ENCODE results near the gene MRPL10. TPM values are rescaled to one million over a fixed set of nuclear protein-coding genes. Genes with fewer than 3 reads are reported as not detected.
A peak's percentile ranks its signal among the peaks of the same experiment; 100 is the strongest.

Gene MRPL10
- total RNA-seq, 5 donors from 2014 or later (not counting 1 experiment from before 2014, with no cell fraction given) = 34.1 to 60.1 (median 41.6) TPM

DNA sequence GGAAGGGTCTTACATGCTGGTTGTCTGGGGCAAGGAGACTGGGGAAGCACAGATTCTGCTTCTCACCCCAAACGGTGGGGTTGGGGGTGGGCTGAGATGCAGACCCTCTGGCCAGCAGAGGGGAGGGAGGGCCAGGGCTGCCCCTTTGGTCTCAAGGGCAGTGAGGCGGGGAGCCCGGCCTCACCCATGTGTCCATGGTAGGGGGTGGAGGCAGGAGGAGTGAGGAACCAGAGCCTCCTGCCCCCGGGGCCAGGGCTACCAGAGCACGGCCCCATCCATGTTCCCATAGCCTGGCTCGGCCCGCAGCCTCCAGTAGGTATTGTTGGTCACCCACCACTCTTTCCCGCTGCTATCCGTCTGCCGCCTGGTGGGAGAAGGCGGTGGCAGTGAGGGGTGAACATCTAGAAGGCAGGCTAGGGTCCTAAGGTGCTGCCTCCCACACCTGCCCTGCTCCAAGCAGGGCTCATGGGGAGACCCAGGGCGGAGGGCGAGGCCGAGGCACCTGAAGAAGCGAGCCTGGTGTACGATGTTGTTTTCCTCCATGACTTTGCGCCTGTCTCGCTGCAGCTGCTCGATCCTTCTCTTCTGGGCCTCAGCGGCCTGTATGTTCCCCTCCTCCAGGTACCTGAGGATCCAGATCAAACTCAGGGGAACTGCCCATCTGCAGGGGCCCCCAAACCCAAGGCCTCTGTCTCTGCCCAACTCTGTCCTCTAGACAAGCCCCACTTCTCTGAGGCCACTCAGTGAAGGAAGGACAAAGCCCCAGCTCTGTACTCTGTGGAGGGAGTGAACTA is 23.1 kb downstream of the MRPL10 start:
- H3K9me3 ChIP-seq = no peaks in the 10 kb centered on the region
- Mint-ChIP-seq H3K36me3 (peaks cover 48% of the 10 kb centered on the region), H3K9me3 (no peaks in the 10 kb centered on the region), H3K27ac (peak overlapping the region in 1 of 2 donors; percentile 58), H3K4me3 (no peak overlapping the region), H3K4me1 (peaks cover 0 to 21% (median 9%) of the 10 kb centered on the region in 3 donors), H3K27me3 (no peaks in the 10 kb centered on the region)
- H3K4me3 ChIP-seq (ENCODE audit: control insufficient read depth in 1 of 2, extremely low read depth in 1 of 2, low read length in 1 of 2) = no peak overlapping the region
- WGBS (ENCODE audit: insufficient coverage) = 97% methylated on average over 15 of the region's 20 CpGs
- DNase-seq = peak in 1 of 35 experiments; percentile 11
- CTCF ChIA-PET = interaction anchor here in 1 of 2 donors (0.7 kb wide), 1 partner anchor 49 kb away, joined by 3 read pairs; no protein-coding TSS in a partner anchor
- H3K27ac ChIP-seq (ENCODE audit: low read length) = no peak overlapping the region
- POLR2A ChIA-PET = no interaction called here
- peaks cover 0 to 4% of the 10 kb centered on the region in 2 experiments for H3K4me1 ChIP-seq (ENCODE audit: control insufficient read depth in 1 of 2, extremely low read depth in 1 of 2, insufficient read depth in 2 of 2, low read length in 2 of 2)
- ATAC-seq (replicated peaks in 1 of 4) = no peak
- peaks cover 25 to 53% of the 10 kb centered on the region in 2 donors for H3K36me3 ChIP-seq (ENCODE audit: control insufficient read depth in 2 of 2, extremely low read depth in 1 of 2, insufficient read depth in 1 of 2, low read length in 1 of 2)
- H3K27me3 ChIP-seq (replicated peaks in 1 of 2; ENCODE audit: control insufficient read depth in 2 of 2, extremely low read depth in 1 of 2, insufficient read depth in 2 of 2, low read length in 1 of 2) = peaks cover 0 to 3% of the 10 kb centered on the region in 2 experiments

- Histone ChIP-seq H3K36me3 (ENCODE audit: control insufficient read depth in 2 of 2, extremely low read depth in 1 of 2, insufficient read depth in 1 of 2, low read length in 1 of 2) (peaks cover 17 to 45% of the 10 kb centered on the region in 2 donors), H3K9me3 (no peaks in the 10 kb centered on the region), H3K4me3 (ENCODE audit: control insufficient read depth in 1 of 2, extremely low read depth in 1 of 2, low read length in 1 of 2) (no peak overlapping the region), H3K4me1 (ENCODE audit: control insufficient read depth in 1 of 2, extremely low read depth in 1 of 2, insufficient read depth in 2 of 2, low read length in 2 of 2) (peaks cover 0 to 6% of the 10 kb centered on the region in 2 experiments), H3K27ac (ENCODE audit: low read length) (no peak overlapping the region), H3K27me3 (replicated peaks in 1 of 2; ENCODE audit: control insufficient read depth in 2 of 2, extremely low read depth in 1 of 2, insufficient read depth in 2 of 2, low read length in 1 of 2) (peaks cover 0 to 3% of the 10 kb centered on the region in 2 experiments)
- Mint-ChIP-seq H3K36me3 (peaks cover 43% of the 10 kb centered on the region), H3K27ac (no peak overlapping the region), H3K9me3 (no peaks in the 10 kb centered on the region), H3K4me1 (peaks cover 0 to 21% (median 9%) of the 10 kb centered on the region in 3 donors), H3K27me3 (no peaks in the 10 kb centered on the region), H3K4me3 (no peak overlapping the region)
- CTCF ChIA-PET = no interaction called here
- DNase-seq (peak in 1 of 35 experiments; percentile 17), ATAC-seq (replicated peaks in 1 of 4) (no peak)
- POLR2A ChIA-PET = no interaction called here
- WGBS (ENCODE audit: insufficient coverage) = 100% methylated on average over 6 of the region's 11 CpGs
Measured at GRCh38 chr17:47807421-47807820, 23.9 kb downstream of the MRPL10 start.

- CTCF ChIA-PET = no interaction called here
- peaks cover 0 to 20% (median 9%) of the 10 kb centered on the region in 3 donors for H3K4me1 Mint-ChIP-seq
- H3K4me3 ChIP-seq (ENCODE audit: control insufficient read depth in 1 of 2, extremely low read depth in 1 of 2, low read length in 1 of 2) = no peak overlapping the region
- 98% methylated on average over 9 of the region's 9 CpGs for WGBS (ENCODE audit: insufficient coverage)
- peaks cover 0 to 3% of the 10 kb centered on the region in 2 experiments for H3K27me3 ChIP-seq (replicated peaks in 1 of 2; ENCODE audit: control insufficient read depth in 2 of 2, extremely low read depth in 1 of 2, insufficient read depth in 2 of 2, low read length in 1 of 2)
- H3K4me3 Mint-ChIP-seq = no peak overlapping the region
- no peak for DNase-seq
- no peak overlapping the region for H3K27ac Mint-ChIP-seq
- no peak overlapping the region for H3K27ac ChIP-seq (ENCODE audit: low read length)
- H3K9me3 Mint-ChIP-seq = no peaks in the 10 kb centered on the region
- peaks cover 39% of the 10 kb centered on the region for H3K36me3 Mint-ChIP-seq
- H3K36me3 ChIP-seq (ENCODE audit: control insufficient read depth in 2 of 2, extremely low read depth in 1 of 2, insufficient read depth in 1 of 2, low read length in 1 of 2) = peaks cover 17 to 40% of the 10 kb centered on the region in 2 donors
- H3K27me3 Mint-ChIP-seq = no peaks in the 10 kb centered on the region
- POLR2A ChIA-PET = no interaction called here
- peaks cover 0 to 11% of the 10 kb centered on the region in 2 experiments for H3K4me1 ChIP-seq (ENCODE audit: control insufficient read depth in 1 of 2, extremely low read depth in 1 of 2, insufficient read depth in 2 of 2, low read length in 2 of 2)
- no peaks in the 10 kb centered on the region for H3K9me3 ChIP-seq
- no peak for ATAC-seq (replicated peaks in 1 of 4)
Measured at GRCh38 chr17:47806913-47807255, 24.5 kb downstream of the MRPL10 start.

GRCh38 chr17:47806026-47806912 is 25.1 kb downstream of the MRPL10 start:
- DNase-seq (no peak), ATAC-seq (replicated peaks in 1 of 4) (no peak)
- ChIA-PET CTCF (no interaction called here), POLR2A (no interaction called here)
- Histone ChIP-seq H3K27me3 (replicated peaks in 1 of 2; ENCODE audit: control insufficient read depth in 2 of 2, extremely low read depth in 1 of 2, insufficient read depth in 2 of 2, low read length in 1 of 2) (peaks cover 0 to 7% of the 10 kb centered on the region in 2 experiments), H3K4me3 (ENCODE audit: control insufficient read depth in 1 of 2, extremely low read depth in 1 of 2, low read length in 1 of 2) (no peak overlapping the region), H3K36me3 (ENCODE audit: control insufficient read depth in 2 of 2, extremely low read depth in 1 of 2, insufficient read depth in 1 of 2, low read length in 1 of 2) (peaks cover 17 to 35% of the 10 kb centered on the region in 2 donors), H3K4me1 (ENCODE audit: control insufficient read depth in 1 of 2, extremely low read depth in 1 of 2, insufficient read depth in 2 of 2, low read length in 2 of 2) (peaks cover 0 to 11% of the 10 kb centered on the region in 2 experiments), H3K9me3 (no peaks in the 10 kb centered on the region), H3K27ac (ENCODE audit: low read length) (no peak overlapping the region)
- Mint-ChIP-seq H3K36me3 (peaks cover 33% of the 10 kb centered on the region), H3K9me3 (no peaks in the 10 kb centered on the region), H3K27ac (no peak overlapping the region), H3K4me1 (peaks cover 0 to 14% (median 9%) of the 10 kb centered on the region in 3 donors), H3K4me3 (no peak overlapping the region), H3K27me3 (no peaks in the 10 kb centered on the region)
- 92% methylated on average over 2 of the region's 16 CpGs for WGBS (ENCODE audit: insufficient coverage)

- no peaks in the 10 kb centered on the region for H3K4me1 Mint-ChIP-seq
- H3K9me3 Mint-ChIP-seq = no peaks in the 10 kb centered on the region
Measured at GRCh38 chr17:47804461-47804860, 26.9 kb downstream of the MRPL10 start.

GRCh38 chr17:47803751-47804150 is 27.6 kb downstream of the MRPL10 start:
- Mint-ChIP-seq H3K27ac (no peak overlapping the region), H3K27me3 (no peaks in the 10 kb centered on the region), H3K4me1 (no peaks in the 10 kb centered on the region), H3K4me3 (no peak overlapping the region), H3K9me3 (no peaks in the 10 kb centered on the region), H3K36me3 (peaks cover 15% of the 10 kb centered on the region)
- DNase-seq (no peak), ATAC-seq (replicated peaks in 1 of 4) (no peak)
- H3K27ac ChIP-seq (ENCODE audit: low read length) = no peak overlapping the region
- H3K4me3 ChIP-seq (ENCODE audit: control insufficient read depth in 1 of 2, extremely low read depth in 1 of 2, low read length in 1 of 2) = no peak overlapping the region
- H3K36me3 ChIP-seq (ENCODE audit: control insufficient read depth in 2 of 2, extremely low read depth in 1 of 2, insufficient read depth in 1 of 2, low read length in 1 of 2) = peaks cover 5 to 15% of the 10 kb centered on the region in 2 donors
- CTCF ChIA-PET = no interaction called here
- POLR2A ChIA-PET = interaction anchor here in 1 of 2 donors (0.7 kb wide), 1 partner anchor 19 kb away, joined by 4 read pairs; no protein-coding TSS in a partner anchor
- no peaks in the 10 kb centered on the region for H3K9me3 ChIP-seq
- WGBS (ENCODE audit: insufficient coverage) = 73% methylated on average over 5 of the region's 6 CpGs
- peaks cover 0 to 6% of the 10 kb centered on the region in 2 experiments for H3K4me1 ChIP-seq (ENCODE audit: control insufficient read depth in 1 of 2, extremely low read depth in 1 of 2, insufficient read depth in 2 of 2, low read length in 2 of 2)
- peaks cover 0 to 9% of the 10 kb centered on the region in 2 experiments for H3K27me3 ChIP-seq (replicated peaks in 1 of 2; ENCODE audit: control insufficient read depth in 2 of 2, extremely low read depth in 1 of 2, insufficient read depth in 2 of 2, low read length in 1 of 2)

More at GRCh38 chr17:47804461-47804860, 26.9 kb downstream of the MRPL10 start:
- Histone ChIP-seq H3K36me3 (ENCODE audit: control insufficient read depth in 2 of 2, extremely low read depth in 1 of 2, insufficient read depth in 1 of 2, low read length in 1 of 2) (peaks cover 11 to 22% of the 10 kb centered on the region in 2 donors), H3K4me1 (ENCODE audit: control insufficient read depth in 1 of 2, extremely low read depth in 1 of 2, insufficient read depth in 2 of 2, low read length in 2 of 2) (peaks cover 0 to 6% of the 10 kb centered on the region in 2 experiments), H3K4me3 (ENCODE audit: control insufficient read depth in 1 of 2, extremely low read depth in 1 of 2, low read length in 1 of 2) (no peak overlapping the region), H3K27me3 (replicated peaks in 1 of 2; ENCODE audit: control insufficient read depth in 2 of 2, extremely low read depth in 1 of 2, insufficient read depth in 2 of 2, low read length in 1 of 2) (peaks cover 0 to 7% of the 10 kb centered on the region in 2 experiments), H3K9me3 (no peaks in the 10 kb centered on the region), H3K27ac (ENCODE audit: low read length) (no peak overlapping the region)
- ChIA-PET CTCF (no interaction called here), POLR2A (interaction anchor here (0.6 to 0.7 kb wide), 2 partner anchors 19 to 153 kb away, joined by 3 to 4 read pairs; no protein-coding TSS in a partner anchor)
- Mint-ChIP-seq H3K27me3 (no peaks in the 10 kb centered on the region), H3K36me3 (peaks cover 21% of the 10 kb centered on the region), H3K4me3 (no peak overlapping the region), H3K27ac (no peak overlapping the region)
- ATAC-seq (replicated peaks in 1 of 4) (no peak), DNase-seq (no peak)
- WGBS (ENCODE audit: insufficient coverage) = 73% methylated on average over 3 of the region's 3 CpGs
